LoVo (cell line): Measurements from ENCODE around the gene ENPP1.
"Not testable (repeated sequence)": the region's sequence is repeated elsewhere in the genome, so short reads cannot be mapped to it uniquely, and the experiment has no call there.

Experiments used
- DNase-seq: peaks from one replicate; pipeline ENCODE4 v3.0.0-alpha.2; 2016; ENCODE audit warnings: low spot score

ENPP1 gene

DNA sequence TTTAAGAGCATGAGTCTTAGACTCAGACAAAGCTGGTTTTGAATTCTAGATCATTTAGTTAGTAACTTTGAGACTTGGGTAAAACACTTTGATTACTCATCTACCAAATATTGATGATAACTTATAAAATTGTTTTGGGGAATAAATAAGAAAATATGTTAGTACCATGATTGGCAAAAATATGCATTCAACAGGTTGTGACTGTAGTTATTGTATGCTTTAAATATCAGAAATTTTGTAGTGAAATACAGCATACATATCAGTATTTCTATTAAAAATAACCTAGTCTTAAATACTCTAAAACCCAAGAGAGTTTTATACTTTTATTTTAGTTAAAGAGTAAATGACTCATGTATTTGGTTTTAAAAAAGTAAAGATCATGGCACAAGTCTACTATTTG, 68.7 kb downstream of the ENPP1 start:
- no peak for DNase-seq

DNA sequence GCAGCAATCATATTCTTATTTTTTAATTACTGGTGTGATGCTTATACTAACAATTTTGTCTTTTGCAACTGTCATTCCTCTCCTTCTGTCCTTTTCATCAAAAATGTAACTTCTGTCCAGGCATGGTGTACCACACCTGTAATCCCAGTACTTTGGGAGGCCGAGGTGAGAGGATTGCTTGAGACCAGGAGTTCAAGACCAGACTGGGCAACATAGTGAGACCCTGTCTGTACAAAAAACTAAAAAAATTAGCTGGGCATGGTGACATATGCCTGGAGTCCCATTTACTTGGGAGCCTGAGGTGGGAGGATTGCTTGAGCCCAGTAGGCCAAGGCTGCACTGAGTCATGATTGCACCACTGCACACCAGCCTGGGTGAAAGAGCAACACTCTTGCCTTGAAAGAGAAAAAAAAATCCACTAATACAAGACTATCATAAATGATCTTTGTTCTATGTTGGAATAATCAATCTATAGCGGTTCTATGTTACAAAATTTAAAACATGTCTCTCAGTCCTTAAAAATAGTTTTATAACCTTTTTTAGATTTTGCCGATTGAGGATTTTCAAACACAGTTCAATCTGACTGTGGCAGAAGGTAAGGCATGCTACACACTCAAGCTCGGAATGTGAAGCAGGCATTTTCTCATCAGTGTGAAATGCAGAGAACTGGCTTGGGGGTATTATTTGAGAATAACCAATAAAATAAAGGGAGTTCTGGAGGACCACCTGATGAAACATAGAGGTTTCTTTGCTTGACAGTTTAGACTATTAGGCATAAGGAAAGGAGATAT, 70.4 kb downstream of the ENPP1 start:
- DNase-seq: no peak

DNA sequence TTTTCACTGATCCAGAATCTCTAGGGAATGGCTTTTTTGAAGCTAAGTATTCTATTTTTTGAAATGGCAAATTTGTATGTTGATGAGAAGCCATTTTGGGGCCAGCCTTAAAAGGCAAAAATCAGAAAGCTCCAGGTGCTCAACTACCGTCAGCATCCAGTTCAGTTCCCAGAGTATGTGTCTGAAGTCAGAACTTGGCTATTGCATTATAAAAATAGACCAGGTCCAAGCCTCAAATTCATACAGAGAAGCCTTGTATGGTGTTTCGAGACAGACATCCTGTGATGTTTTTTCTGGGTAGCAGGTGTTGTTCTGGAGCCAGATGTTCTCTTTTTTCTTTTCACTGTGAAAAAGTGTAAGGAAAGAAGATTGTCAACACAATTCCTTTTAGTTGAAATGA, 75.2 kb downstream of the ENPP1 start:
- no peak for DNase-seq

DNA sequence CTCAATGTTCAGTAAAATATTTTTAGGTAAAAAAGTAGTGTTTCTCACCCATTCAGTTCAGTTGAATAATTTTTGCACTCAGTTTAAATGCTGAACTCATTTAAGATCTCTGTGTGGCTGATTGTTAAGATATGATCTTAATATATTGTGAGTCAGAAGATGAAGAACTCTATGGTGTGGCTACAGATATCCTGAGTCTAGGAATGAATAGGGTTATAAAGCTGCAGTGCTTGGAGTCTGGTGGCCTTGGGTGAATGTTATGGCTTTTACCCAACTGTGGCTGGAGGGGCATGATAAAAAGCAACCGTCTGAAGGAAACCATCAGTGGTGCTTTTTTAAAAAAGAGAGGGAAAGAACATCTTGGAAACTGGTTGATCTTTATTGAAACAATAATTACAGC, 77.4 kb downstream of the ENPP1 start:
- DNase-seq: no peak

DNA sequence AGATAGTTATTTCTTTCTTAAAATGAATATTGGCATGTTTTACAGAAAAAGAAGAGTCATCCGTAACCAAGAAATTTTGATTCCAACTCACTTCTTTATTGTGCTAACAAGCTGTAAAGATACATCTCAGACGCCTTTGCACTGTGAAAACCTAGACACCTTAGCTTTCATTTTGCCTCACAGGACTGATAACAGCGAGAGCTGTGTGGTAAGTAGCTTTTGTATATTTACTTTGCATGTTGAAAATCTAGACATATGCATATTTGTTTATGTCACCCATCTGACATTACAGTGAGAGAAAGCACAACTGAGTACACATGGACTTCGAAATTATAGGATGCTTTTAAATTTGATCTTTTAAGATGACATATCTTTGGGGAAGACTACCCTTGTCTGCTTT, 78.7 kb downstream of the ENPP1 start:
- DNase-seq: no peak

DNA sequence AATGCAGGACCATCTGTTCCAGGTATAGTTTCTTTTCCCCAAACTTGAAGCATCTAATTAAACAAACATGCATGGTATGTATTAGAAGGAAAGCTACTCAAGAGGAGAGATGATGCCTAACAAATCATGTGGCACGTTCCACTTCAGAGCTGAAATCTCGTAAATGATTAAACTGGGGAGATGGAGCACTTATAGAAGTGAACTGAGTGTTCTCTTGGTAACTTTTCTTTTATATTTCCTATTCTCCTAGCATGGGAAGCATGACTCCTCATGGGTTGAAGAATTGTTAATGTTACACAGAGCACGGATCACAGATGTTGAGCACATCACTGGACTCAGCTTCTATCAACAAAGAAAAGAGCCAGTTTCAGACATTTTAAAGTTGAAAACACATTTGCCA, 82.3 kb downstream of the ENPP1 start:
- no peak for DNase-seq

DNA sequence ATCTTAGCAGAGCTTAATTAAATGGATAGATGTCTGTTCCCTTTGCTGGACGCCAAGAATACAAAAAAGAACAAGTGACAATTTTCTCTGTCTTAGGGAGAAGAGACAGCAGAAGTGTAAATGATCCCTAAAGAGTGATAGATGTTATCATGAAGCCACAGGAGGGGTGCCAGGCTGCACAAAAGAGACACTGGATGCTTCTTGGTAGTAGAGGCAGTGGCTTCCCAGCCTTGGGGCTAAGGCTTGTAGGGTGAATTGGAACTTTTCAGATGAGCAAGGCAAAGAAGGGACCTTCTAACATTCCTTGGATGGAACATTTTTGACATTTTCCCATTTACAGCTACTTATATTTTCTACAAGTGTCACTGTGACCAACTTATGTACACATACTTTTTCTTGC, 85.4 kb downstream of the ENPP1 start:
- DNase-seq: no peak

DNA sequence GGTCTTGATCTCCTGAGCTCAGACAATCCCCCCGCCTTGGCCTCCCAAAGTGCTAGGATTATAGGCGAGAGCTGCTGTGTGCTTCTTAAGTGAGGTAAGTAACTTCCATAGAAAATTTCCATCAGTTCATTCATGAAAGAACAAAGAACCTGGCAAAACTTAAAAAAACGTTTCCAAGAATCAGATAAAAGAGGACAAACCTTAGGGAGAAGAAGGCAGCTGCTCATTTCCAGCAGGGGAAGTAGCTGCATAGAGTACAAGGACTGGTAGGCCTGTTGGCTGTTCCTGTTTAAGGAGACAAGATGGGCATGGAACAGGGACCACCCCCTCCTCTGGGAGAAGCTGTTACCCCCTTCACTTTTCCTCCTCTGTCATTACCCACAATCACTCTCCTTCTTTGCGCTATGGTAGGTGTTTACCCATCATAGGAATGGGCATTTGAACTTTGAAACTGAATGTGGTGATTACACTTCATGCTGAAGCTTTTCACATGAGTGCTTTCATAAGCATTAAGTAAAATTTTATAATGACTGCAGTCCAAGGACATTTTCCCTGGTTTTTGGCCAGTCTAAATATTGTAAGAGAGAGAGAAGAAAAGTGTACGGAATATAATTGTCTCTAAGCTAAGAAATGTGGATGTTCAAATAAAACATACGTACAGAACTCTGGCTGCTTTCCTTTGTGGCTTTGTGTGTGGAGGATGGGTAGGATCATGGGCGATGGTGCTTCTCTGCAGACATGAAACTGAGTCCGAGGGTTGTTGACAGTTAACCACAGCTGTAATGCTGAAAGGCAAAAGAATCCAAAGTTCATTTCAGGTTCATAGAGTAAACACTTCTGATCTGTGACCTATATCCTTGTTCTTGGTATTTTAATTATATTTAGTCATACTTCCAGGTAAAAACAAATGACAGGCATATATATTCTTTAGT, 86.9 kb downstream of the ENPP1 start:
- peak; percentile 76 for DNase-seq

DNA sequence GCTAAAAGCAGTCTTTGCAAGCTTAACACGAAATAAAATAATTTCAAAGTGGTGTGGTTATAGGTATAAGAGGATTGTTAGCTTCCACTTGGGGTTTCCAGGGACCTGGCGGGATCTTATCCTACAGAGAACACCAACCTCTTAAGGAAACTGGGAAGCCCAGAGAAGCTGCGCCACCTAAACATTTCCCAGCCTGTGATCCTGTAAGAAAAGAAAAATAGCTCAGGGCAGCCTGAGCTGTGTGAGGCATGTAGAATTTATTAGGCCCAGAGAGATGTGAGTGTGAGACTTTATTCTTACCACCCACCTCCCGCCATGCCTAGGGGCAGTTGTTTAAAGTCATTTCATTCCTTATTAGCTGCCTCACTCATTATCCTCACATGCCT, 89.2 kb downstream of the ENPP1 start:
- no peak for DNase-seq

DNA sequence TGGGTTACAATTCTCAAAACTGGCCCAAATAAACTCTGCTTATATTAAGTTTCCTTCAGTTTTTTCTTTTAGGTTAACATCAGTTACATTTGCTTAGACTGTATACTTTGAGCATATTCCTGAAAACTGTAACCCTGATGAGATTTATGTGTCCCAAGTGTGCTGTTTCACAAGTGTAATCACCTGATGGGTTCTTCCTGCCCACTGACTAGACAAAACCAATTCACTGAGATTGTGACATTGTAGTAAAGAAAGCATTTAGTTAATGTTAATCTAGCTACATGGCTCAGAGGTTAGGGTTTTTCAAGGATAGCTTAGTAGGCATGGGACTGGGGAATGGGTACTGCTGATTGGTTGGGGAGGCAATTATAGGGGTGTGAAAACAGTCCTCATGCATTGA, 89.8 kb downstream of the ENPP1 start:
- no peak for DNase-seq

DNA sequence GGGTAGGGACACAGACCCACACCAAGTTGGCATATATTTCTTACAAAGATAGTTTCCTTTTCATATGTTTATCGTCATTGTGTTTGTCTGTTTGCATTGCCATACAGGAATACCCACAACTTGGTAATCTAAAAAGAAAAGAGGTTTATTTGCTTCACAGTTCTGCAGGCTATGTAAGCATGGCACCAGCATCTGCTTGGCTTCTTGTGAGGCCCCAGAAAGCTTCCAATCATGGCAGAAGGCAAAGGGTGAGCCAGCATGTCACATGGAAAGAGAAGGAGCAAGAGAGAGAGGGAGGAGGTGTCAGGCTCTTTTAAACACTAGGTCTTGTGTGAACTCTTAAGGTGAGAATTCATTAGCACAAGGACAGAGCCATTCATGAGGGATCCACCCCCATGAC, 90.9 kb downstream of the ENPP1 start:
- DNase-seq: no peak

DNA sequence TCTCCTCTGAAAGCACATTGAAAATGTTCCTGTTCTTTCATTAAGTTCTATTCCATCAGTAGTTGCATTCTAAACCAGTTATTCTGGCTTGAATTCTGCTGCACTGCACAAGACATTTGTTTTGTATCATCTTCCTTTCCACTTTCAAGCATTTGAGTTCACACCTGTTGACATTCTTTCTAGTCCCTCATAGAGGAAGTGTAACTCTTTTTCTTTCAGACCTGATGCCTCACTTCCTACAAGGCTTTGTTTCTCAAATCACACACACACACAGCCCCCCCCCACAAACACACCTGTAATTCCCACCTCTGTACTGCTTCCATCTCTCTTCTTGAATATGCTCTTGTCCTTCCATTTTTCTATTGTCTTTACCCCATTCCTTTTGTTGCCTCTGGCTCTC, 92.4 kb downstream of the ENPP1 start:
- DNase-seq: no peak

DNA sequence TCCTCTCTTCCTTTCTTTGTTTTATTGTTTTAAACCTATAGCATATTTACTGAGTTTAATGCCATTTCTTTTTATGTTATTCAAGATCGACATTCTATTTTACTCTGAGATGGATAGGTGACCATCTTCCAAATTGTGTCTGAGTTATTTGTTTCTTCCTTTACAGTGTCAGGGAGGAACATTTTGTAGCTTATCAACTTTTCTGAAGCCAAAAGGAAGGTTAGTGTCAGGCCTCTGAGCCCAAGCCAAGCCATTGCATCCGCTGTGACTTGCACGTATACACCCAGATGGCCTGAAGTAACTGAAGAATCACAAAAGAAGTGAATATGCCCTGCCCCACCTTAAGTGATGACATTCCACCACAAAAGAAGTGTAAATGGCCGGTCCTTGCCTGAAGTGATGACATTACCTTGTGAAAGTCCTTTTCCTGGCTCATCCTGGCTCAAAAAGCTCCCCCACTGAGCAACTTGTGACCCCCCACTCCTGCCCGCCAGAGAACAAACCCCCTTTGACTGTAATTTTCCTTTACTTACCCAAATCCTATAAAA, 93.6 kb downstream of the ENPP1 start:
- DNase-seq: not testable (repeated sequence)

DNA sequence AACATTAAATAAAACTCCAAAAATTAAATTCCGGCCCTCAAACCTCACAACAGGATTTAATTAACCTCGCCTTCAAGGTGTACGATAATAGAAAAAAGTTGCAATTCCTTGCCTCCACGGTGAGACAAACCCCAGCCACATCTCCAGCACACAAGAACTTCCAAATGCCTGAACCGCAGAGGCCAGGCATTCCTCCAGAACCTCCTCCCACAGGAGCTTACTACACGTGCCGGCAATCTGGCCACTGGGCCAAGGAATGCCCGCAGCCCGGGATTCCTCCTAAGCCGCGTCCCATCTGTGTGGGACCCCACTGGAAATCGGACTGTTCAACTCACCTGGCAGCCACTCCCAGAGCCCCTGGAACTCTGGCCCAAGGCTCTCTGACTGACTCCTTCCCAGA, 95.9 kb downstream of the ENPP1 start:
- not testable (repeated sequence) for DNase-seq

DNA sequence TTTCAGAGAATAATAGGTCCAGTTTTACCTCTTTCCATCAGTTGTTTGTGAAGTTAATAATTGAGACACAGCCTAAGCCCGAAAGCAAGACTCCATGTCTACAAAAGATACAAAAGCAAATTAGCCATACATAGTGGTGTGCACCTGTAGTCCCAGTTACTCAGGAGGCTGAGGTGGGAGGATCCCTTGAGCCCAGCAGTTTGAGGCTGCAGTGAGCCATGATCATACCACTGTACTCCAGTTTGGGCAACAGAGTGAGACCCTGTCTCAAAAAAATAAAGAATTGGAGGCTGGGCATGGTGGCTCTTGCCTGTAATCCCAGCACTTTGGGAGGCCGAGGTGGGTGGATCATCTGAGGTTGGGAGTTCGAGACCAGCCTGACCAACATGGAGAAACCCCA, 101.0 kb downstream of the ENPP1 start:
- not testable (repeated sequence) for DNase-seq

DNA sequence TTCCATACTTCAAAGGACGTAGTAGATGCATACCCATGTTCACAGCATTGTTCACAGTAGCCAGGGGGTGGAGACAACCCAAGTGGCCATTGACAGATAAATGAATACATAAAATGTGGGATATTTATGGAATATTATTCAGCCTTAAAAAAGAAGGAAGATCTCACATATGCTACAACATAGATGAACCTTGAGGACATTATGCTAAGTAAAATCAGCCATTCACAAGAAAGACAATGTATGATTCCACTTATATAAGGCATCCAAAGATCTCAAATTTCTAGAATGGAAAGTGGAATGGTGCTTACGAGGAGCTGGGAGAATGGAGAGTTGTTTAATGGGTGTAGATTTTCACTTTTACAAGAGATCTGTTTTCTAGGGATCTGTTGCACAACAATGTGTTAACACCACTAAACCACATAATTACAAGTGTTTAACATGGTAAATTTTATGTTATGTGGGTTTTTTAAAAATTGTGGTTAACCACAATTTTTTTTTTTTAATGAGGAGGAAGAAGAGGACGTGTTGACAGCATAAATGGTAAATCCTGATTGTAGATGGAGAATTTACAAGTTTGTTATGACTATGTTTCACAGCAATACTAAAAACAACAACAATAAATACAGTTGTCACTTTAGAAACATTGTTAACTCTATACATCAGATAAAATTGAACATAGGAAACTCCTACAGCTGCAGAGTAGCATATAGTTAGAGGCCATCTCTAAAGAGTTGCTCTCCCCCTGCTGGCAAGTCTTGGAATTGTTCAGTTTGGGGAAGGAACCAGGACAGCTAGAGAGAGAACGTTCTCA, 101.8 kb downstream of the ENPP1 start:
- DNase-seq: peak; percentile 70

DNA sequence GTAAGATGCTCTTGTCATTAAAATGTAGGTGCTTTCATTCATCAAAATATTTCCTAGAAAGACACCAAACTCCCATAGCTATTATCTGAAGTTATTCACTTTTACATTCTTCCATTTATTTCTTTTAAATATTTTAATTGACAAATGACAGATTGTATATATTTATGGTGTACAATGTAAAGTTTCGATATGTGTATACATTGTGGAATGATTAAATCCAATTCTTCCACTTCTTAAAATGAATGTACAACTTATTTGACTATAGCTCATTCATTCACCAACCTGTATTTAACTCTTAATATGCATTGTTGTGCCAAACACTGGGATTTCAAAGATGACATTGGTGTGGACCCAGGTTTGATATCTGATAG, 102.4 kb downstream of the ENPP1 start:
- DNase-seq: no peak

DNA sequence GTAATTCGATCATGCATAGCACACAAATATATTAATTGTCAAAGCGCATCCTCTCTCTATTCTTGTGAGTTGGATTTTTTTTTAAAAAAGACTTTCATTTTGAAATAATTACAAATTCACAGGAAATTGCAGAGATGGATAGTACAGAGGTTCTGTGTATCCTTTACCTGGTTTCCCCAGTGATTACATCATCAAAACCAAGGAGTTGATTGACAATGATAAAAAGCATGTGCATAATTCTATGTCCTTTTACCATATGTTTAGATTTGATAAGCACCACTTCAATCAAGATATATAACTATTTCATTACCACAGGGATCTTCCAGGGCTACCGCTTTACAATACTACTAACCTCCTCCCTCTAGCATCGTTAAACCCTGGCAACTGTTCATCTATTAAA, 103.1 kb downstream of the ENPP1 start:
- DNase-seq: no peak

DNA sequence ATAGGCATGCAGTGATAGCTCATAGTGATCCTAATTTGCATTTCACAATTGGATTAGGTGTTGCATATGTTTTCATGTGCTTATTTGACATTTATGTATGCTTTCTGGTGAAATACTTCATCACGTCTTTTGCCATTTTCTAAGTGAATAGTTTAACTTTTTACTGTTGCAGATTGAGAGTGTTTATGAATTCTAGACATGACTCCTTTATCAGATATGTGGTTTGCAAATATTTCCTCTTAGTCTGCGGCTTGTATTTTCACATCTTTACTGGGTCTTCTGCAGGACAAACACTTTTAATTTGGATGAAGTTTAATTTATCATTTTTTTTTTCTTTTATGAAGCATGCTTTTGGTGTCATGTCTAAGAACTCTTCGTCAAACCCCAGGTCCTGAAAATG, 104.1 kb downstream of the ENPP1 start:
- no peak for DNase-seq

DNA sequence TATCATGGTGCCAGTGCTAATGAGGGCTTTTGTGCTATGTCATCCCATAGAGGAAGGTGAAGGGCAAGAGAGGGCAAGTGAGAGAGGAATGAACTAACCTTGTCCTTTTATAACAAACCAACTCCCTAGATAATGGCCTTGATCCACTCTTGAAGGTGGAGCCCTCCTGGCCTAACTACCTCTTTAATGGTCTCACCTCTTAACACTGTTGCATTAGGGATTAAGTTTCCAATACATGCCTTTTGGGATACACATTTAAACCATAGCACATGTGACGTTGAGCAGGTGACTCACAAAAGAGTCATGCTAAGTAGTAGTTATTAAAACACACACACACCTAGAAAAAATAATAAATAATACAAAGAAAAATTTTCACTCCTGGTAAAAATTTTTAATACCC, 106.4 kb downstream of the ENPP1 start:
- DNase-seq: no peak

DNA sequence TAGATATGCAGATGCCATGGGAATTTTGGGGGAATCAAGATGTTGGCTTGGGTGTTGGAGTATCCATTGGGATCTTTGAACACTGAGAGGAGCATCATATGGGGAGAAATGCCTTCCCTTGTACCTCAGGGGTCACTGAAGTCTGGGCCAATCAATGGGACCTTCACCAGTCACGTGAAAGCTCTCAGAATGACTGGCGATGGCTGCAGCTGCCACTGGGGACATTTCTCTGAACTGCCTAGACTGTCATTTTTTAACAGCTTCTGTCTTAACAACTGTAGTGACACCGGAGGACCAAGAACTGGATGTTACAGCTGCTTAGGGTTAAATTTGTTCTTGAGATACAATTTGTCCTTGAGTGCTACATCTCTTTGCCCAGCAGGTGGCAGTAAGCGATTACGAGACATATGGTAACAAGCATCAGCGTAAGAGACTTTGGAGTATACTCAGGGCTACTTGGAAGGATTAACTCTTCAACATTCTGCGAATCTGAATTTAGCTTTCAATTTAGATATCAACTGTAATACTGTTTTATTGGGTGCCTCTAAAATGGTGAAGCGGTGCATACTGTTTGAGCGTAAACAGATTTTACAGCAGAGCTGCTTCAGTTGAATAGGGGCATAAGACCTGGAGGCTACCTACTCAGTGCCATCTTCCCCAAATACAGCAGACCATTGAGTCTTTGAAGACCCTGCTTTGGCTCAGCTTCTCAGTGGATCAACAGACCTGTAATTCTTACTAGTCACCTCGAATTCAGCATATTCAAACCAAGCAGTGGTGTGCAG, 107.3 kb downstream of the ENPP1 start:
- DNase-seq: peak; percentile 63
